Breast epithelium (tissue), 4 donors: ENCODE data around the gene TOMM70. TPM values are rescaled to one million over a fixed set of nuclear protein-coding genes. Genes with fewer than 3 reads are reported as not detected.

Experiments used
- DNase-seq, 2 donors: peaks; one replicate each; pipeline ENCODE4 v3.0.0-alpha.2; 2019; ENCODE audit warnings: low spot score in 2 of 2
- H3K27ac ChIP-seq, 2 donors: fragments of 200-600 bp; sonication (generic) in 1 of 2; one replicate each; pipeline ENCODE4 v1.5.1; 2016 to 2019; ENCODE audit warnings: mild to moderate bottlenecking in 1 of 2
- H3K27me3 ChIP-seq, 2 donors: fragments of 200-600 bp; sonication (generic) in 1 of 2; one replicate each; pipeline versions ENCODE4 v1.5.1 to v1.6.0; 2017 to 2019; ENCODE audit warnings: control low read depth in 1 of 2, mild to moderate bottlenecking in 1 of 2
- H3K36me3 ChIP-seq: fragments of 200-600 bp; one replicate; pipeline ENCODE4 v1.5.1; 2019
- H3K4me1 ChIP-seq, 2 donors: fragments of 200-600 bp; sonication (generic); one replicate each; pipeline ENCODE4 v1.5.1; 2016 to 2019; ENCODE audit warnings: control low read depth in 1 of 2
- H3K4me3 ChIP-seq, 3 donors: fragments of 200-600 bp; sonication (generic); 1 replicate in 2 of 3; 2 replicates in 1 of 3; pipeline ENCODE4 v1.5.1; 2016 to 2019; ENCODE audit warnings: mild to moderate bottlenecking in 3 of 3, moderate library complexity in 2 of 3
- H3K9me3 ChIP-seq, 2 donors: fragments of 200-600 bp; sonication (generic) in 1 of 2; one replicate each; pipeline ENCODE4 v1.5.1; 2016 to 2019; ENCODE audit warnings: control low read depth in 1 of 2
- POLR2A ChIP-seq: fragments of 450-650 bp; IDR thresholded peaks from one replicate; pipeline ENCODE4 v1.6.1; 2016; ENCODE audit warnings: antibody characterized with exemption, mild to moderate bottlenecking, moderate library complexity
- POLR2AphosphoS5 ChIP-seq, 3 donors: sonication (generic); formaldehyde crosslinking; IDR thresholded peaks; one replicate each; pipeline ENCODE4 v1.6.1; 2017; ENCODE audit warnings: antibody characterized with exemption in 3 of 3
- intact Hi-C: fragments of 100-400 bp; cut with DNase I; formaldehyde crosslinking; loops from one replicate; pipeline ENCODE4 v1.15.1; 2023; ENCODE audit warnings: low total_unique reads
- total RNA-seq, 3 donors: library from RNA; depleted of rRNA; stranded (reverse); fragments of >200 nt; gene quantifications; one replicate each; pipeline ENCODE4 v1.1.0, GENCODE V29; 2016
- TF ChIP-seq, protein P1 (sequence below), 3 donors: fragments of 450-650 bp; IDR thresholded peaks; one replicate each; pipeline ENCODE4 v1.5.1; 2016 to 2017; ENCODE audit warnings: antibody characterized with exemption in 3 of 3, mild to moderate bottlenecking in 3 of 3, moderate library complexity in 3 of 3

Gene TOMM70
- total RNA-seq, 3 donors from 2014 or later: 47.9 to 59.7 (median 50.5) TPM

DNA sequence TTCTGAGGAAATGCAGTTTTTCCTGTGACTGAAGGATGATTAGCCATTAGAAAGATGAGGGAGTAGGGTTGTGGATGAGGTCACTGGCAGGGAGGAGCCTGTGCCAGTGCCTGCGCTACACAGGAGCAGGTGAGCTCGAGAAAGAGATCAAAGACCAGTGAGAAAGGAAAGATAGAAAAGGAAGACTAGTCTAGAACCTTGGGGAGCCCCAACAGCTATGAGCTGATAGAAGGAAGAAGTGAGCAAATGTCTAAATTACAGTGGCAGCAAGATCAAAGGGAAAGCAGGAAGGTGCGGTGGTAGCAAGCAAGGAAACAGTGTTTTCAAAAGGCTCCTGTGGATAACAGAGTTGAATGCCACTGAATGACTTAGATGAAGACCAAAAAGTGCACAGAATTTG lies 40.0 kb upstream of the TOMM70 start:
- no peaks in the 10 kb centered on the region for H3K9me3 ChIP-seq
- intact Hi-C loops: no loop called here
- H3K36me3 ChIP-seq: no peaks in the 10 kb centered on the region

DNA sequence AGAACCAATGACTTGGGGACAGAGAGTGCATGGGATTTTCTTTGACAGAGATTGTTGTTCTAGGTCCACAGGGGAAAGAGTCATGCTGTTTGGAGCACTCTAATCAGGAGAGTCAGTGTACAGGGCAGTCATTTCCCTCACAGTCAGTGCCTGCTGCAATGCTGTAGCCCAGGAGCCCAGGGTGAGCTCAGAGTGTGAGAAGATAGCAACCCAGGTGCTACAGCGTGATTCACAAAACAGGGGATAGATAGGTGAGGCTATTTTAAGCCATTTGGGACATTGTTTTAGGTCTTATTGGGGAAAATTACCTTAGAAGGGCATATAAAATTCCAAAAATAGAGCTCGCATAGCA lies 37.7 kb upstream of the TOMM70 start:
- intact Hi-C loops: no loop called here

More for the DNA sequence above, 40.0 kb upstream of the TOMM70 start:
- no peak overlapping the region for H3K27ac ChIP-seq
- no peak overlapping the region for H3K4me3 ChIP-seq
- TF ChIP-seq, protein P1, sequence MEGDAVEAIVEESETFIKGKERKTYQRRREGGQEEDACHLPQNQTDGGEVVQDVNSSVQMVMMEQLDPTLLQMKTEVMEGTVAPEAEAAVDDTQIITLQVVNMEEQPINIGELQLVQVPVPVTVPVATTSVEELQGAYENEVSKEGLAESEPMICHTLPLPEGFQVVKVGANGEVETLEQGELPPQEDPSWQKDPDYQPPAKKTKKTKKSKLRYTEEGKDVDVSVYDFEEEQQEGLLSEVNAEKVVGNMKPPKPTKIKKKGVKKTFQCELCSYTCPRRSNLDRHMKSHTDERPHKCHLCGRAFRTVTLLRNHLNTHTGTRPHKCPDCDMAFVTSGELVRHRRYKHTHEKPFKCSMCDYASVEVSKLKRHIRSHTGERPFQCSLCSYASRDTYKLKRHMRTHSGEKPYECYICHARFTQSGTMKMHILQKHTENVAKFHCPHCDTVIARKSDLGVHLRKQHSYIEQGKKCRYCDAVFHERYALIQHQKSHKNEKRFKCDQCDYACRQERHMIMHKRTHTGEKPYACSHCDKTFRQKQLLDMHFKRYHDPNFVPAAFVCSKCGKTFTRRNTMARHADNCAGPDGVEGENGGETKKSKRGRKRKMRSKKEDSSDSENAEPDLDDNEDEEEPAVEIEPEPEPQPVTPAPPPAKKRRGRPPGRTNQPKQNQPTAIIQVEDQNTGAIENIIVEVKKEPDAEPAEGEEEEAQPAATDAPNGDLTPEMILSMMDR (IDR thresholded peaks at IDR 0.05): no peak
- TF ChIP-seq POLR2AphosphoS5 (IDR thresholded peaks at IDR 0.05) (no peak), POLR2A (no peak)
- no peak for DNase-seq
- H3K27me3 ChIP-seq: no peaks in the 10 kb centered on the region
- H3K4me1 ChIP-seq: no peaks in the 10 kb centered on the region

DNA sequence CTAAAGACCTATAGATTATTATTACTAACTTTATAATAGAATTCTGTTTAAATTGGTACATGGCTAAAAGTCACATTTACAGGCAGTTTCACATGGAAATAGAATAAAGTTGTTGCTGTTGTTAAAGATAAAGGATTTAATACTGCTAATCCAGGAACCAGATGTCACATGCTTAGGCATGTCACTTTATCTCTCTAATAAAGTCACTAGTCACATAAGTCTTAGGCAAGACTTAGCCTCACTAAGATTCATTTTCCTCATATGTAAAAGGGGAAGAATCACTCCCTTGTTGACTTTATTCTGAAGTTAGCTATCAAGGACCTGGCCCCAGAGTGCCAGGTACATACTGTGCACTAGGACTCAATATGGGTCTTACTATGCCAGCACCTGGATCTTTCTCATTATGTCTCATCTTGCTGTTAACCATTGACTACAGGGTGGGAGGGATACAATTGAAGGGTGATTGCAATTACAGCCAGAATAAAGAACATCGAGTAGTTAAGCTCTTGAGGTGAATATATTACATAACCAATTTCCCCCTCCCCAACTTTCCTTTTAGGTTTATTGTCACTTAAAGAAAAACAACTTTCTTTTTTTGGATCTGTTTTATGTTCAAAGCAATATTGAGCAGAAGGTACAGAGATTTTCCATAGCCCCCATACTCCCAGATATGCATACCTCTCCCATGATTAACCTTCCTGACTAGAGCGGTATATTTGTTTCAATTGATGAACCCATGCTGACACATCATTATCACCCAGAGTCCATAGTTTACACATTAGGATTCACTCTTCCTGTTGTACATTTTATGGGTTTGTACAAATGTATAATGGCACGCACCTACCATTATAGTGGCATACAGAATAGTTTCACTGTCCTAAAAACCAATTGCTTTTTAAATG lies 37.1 kb upstream of the TOMM70 start:
- Histone ChIP-seq H3K36me3 (no peaks in the 10 kb centered on the region), H3K4me3 (no peak overlapping the region), H3K27ac (no peak overlapping the region), H3K9me3 (no peaks in the 10 kb centered on the region), H3K4me1 (no peaks in the 10 kb centered on the region), H3K27me3 (no peaks in the 10 kb centered on the region)
- no peak for TF ChIP-seq POLR2A
- TF ChIP-seq, protein P1 (IDR thresholded peaks at IDR 0.05): no peak
- TF ChIP-seq POLR2AphosphoS5 (IDR thresholded peaks at IDR 0.05): no peak
- no peak for DNase-seq
- intact Hi-C loops: no loop called here

More for the DNA sequence above, 37.7 kb upstream of the TOMM70 start:
- no peak for DNase-seq
- TF ChIP-seq POLR2AphosphoS5 (IDR thresholded peaks at IDR 0.05): no peak
- TF ChIP-seq, protein P1 (IDR thresholded peaks at IDR 0.05): no peak
- TF ChIP-seq POLR2A: no peak
- no peaks in the 10 kb centered on the region for H3K4me1 ChIP-seq
- no peak overlapping the region for H3K4me3 ChIP-seq
- H3K36me3 ChIP-seq: no peaks in the 10 kb centered on the region
- H3K9me3 ChIP-seq: no peaks in the 10 kb centered on the region
- no peaks in the 10 kb centered on the region for H3K27me3 ChIP-seq
- no peak overlapping the region for H3K27ac ChIP-seq

DNA sequence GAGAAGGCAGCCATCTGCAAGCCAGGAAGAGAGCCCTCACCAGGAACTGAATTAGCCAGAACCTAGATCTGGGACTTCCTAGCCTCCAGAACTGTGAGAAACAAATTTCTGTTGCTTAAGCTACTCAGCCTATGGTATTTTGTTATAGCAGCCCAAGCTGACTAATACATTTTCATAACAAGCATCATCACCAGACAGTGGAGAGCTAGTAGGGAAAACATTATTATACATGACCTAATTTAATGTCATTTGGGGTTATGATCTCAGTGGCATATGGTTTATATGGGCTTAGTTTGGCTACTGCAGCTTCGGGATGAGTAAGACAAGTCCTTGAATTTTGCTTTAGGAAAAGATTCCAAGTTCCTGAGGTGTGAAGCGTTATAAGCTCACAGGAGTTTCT lies 36.1 kb upstream of the TOMM70 start:
- intact Hi-C loops: no loop called here
- no peak for DNase-seq
- no peak overlapping the region for H3K27ac ChIP-seq
- H3K4me3 ChIP-seq: no peak overlapping the region
- no peaks in the 10 kb centered on the region for H3K4me1 ChIP-seq
- no peaks in the 10 kb centered on the region for H3K27me3 ChIP-seq
- TF ChIP-seq POLR2AphosphoS5 (IDR thresholded peaks at IDR 0.05): no peak
- H3K9me3 ChIP-seq: no peaks in the 10 kb centered on the region
- H3K36me3 ChIP-seq: no peaks in the 10 kb centered on the region

DNA sequence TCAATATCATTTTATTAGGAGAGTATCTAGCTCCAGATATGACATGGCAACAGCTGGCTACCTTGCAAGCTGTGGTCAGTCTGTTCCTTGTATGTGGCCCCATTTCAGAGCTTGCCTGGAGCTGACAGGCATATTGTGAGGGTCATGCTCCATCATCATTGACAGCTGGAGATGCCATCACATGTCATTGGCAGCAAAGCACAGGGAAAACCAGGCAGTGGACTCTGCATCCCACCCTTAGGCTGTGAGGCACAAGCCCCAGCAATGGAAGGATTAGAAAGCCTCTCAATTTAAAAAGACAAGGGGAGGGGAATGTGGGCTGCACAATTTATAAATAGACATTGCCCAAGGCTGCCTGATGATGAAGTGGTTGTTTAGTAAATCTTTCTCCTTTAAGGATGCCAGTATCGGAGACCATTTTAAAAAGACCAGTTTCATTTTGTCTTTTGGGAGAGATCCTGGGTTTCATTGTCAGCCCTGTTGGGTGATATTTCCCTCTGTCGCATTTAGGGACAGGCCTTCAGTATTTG lies 28.4 kb upstream of the TOMM70 start:
- Histone ChIP-seq H3K27me3 (no peaks in the 10 kb centered on the region), H3K4me3 (no peak overlapping the region), H3K36me3 (no peaks in the 10 kb centered on the region), H3K27ac (no peak overlapping the region), H3K4me1 (no peaks in the 10 kb centered on the region), H3K9me3 (no peaks in the 10 kb centered on the region)
- TF ChIP-seq, protein P1 (IDR thresholded peaks at IDR 0.05): no peak
- no peak for TF ChIP-seq POLR2A
- TF ChIP-seq POLR2AphosphoS5 (IDR thresholded peaks at IDR 0.05): no peak
- no peak for DNase-seq
- intact Hi-C loops: no loop called here
